H1 (cell line): ENCODE data around the gene OPHN1. TPM values are rescaled to one million over a fixed set of nuclear protein-coding genes. Genes with fewer than 3 reads are reported as not detected.

Source experiments
- BCL11A ChIP-seq, 2 experiments: IDR thresholded peaks; one replicate each; pipeline ENCODE4 v1.6.1; 2011; ENCODE audit warnings: low read depth in 2 of 2, low read length in 2 of 2, mild to moderate bottlenecking in 2 of 2
- GABPA ChIP-seq: IDR thresholded peaks from 2 replicates; pipeline ENCODE4 v1.6.1; 2011; ENCODE audit warnings: mild to moderate bottlenecking, low read length, moderate library complexity, borderline replicate concordance; ENCODE audit not compliant: insufficient read depth
- KDM1A ChIP-seq: fragments of 200-600, 300-600 bp; sonication (generic); IDR thresholded peaks from 2 replicates; pipeline ENCODE4 v1.7.1; 2016; ENCODE audit warnings: mild to moderate bottlenecking, low read length, borderline replicate concordance
- KDM4A ChIP-seq: IDR thresholded peaks from one replicate; pipeline ENCODE4 v1.7.1; 2012; ENCODE audit warnings: low read depth, mild to moderate bottlenecking, moderate library complexity, low read length, inconsistent platforms; ENCODE audit not compliant: severe bottlenecking
- MAX ChIP-seq: IDR thresholded peaks from 2 replicates; pipeline ENCODE4 v1.6.1; 2012; ENCODE audit warnings: inconsistent platforms
- NRF1 ChIP-seq: IDR thresholded peaks from 2 replicates; pipeline ENCODE4 v1.6.1; 2011; ENCODE audit warnings: mild to moderate bottlenecking, low read depth, low read length, improper control_type of control experiment
- PHF8 ChIP-seq: fragments of 200-600 bp; sonication (generic); conservative IDR thresholded peaks from 2 replicates; pipeline ENCODE4 v1.7.1; 2012; ENCODE audit warnings: low read depth, mild to moderate bottlenecking, inconsistent platforms, low read length, moderate library complexity
- POLR2AphosphoS5 ChIP-seq: IDR thresholded peaks from 2 replicates; pipeline ENCODE4 v1.6.1; 2011; ENCODE audit warnings: low read depth, low read length
- POU5F1 ChIP-seq: IDR thresholded peaks from 2 replicates; pipeline ENCODE4 v1.6.1; 2011; ENCODE audit warnings: low read depth, mild to moderate bottlenecking, low read length, moderate library complexity
- SP2 ChIP-seq: IDR thresholded peaks from 2 replicates; pipeline ENCODE4 v1.6.1; 2012; ENCODE audit warnings: mild to moderate bottlenecking, low read length, inconsistent platforms
- SP4 ChIP-seq: IDR thresholded peaks from 2 replicates; pipeline ENCODE4 v1.6.1; 2012; ENCODE audit warnings: low read length, inconsistent platforms
- TEAD4 ChIP-seq: IDR thresholded peaks from 2 replicates; pipeline ENCODE4 v1.6.1; 2012; ENCODE audit warnings: low read depth, low read length, inconsistent platforms, mixed read lengths
- polyA plus RNA-seq, 7 experiments: library from polyadenylated mRNA; depleted of rRNA in 3 of 7; stranded (reverse) in 5 of 7; unstranded in 2 of 7; fragments of >200 nt in 5 of 7; fragments of 200-250 nt in 2 of 7; gene quantifications; 1 replicate in 5 of 7; 2 replicates in 1 of 7; 4 replicates in 1 of 7; pipeline versions ENCODE4 v1.2.1 to v1.2.3, GENCODE V29; 2011 to 2013; ENCODE audit warnings: missing spikeins in 2 of 7, mixed read lengths in 2 of 7
- total RNA-seq: library from RNA; stranded (reverse); fragmentation: NEBNext Ultra II Directional; extraction: Animal tissue kit (Norgen Biotek cat#: 25700); gene quantifications from 2 replicates; pipeline ENCODE4 v1.2.1, GENCODE V29; 2021
- TF ChIP-seq, protein P1 (sequence below): fragments of 300-600 bp; sonication (generic); IDR thresholded peaks from 2 replicates; pipeline ENCODE4 v1.7.1; 2012; ENCODE audit warnings: low read length, moderate library complexity, mild to moderate bottlenecking, inconsistent platforms; ENCODE audit not compliant: insufficient replicate concordance

The OPHN1 gene
- total and polyA plus RNA-seq, 2 of the 8 experiments (the other 6 are each of a cell fraction or from before 2014, with no cell fraction given): 1.2 to 3.5 TPM

DNA sequence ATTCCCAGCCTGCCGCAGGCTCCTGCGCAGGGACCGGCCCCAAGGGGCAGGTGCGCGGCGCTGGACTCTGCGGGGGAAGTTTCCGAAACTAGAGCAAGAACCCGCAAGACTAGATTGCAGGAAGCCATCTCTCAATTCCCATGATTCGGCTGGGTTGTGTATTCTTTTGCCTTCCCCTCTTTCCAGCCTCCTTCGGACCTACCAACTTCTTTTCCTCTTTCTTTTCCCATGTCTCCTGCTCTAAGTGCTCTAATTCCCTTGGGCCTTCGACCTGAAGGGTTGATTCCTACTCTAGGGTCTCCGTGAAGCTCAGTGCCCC is 645 bp upstream of the OPHN1 start (continued):
- TF ChIP-seq, protein P1, sequence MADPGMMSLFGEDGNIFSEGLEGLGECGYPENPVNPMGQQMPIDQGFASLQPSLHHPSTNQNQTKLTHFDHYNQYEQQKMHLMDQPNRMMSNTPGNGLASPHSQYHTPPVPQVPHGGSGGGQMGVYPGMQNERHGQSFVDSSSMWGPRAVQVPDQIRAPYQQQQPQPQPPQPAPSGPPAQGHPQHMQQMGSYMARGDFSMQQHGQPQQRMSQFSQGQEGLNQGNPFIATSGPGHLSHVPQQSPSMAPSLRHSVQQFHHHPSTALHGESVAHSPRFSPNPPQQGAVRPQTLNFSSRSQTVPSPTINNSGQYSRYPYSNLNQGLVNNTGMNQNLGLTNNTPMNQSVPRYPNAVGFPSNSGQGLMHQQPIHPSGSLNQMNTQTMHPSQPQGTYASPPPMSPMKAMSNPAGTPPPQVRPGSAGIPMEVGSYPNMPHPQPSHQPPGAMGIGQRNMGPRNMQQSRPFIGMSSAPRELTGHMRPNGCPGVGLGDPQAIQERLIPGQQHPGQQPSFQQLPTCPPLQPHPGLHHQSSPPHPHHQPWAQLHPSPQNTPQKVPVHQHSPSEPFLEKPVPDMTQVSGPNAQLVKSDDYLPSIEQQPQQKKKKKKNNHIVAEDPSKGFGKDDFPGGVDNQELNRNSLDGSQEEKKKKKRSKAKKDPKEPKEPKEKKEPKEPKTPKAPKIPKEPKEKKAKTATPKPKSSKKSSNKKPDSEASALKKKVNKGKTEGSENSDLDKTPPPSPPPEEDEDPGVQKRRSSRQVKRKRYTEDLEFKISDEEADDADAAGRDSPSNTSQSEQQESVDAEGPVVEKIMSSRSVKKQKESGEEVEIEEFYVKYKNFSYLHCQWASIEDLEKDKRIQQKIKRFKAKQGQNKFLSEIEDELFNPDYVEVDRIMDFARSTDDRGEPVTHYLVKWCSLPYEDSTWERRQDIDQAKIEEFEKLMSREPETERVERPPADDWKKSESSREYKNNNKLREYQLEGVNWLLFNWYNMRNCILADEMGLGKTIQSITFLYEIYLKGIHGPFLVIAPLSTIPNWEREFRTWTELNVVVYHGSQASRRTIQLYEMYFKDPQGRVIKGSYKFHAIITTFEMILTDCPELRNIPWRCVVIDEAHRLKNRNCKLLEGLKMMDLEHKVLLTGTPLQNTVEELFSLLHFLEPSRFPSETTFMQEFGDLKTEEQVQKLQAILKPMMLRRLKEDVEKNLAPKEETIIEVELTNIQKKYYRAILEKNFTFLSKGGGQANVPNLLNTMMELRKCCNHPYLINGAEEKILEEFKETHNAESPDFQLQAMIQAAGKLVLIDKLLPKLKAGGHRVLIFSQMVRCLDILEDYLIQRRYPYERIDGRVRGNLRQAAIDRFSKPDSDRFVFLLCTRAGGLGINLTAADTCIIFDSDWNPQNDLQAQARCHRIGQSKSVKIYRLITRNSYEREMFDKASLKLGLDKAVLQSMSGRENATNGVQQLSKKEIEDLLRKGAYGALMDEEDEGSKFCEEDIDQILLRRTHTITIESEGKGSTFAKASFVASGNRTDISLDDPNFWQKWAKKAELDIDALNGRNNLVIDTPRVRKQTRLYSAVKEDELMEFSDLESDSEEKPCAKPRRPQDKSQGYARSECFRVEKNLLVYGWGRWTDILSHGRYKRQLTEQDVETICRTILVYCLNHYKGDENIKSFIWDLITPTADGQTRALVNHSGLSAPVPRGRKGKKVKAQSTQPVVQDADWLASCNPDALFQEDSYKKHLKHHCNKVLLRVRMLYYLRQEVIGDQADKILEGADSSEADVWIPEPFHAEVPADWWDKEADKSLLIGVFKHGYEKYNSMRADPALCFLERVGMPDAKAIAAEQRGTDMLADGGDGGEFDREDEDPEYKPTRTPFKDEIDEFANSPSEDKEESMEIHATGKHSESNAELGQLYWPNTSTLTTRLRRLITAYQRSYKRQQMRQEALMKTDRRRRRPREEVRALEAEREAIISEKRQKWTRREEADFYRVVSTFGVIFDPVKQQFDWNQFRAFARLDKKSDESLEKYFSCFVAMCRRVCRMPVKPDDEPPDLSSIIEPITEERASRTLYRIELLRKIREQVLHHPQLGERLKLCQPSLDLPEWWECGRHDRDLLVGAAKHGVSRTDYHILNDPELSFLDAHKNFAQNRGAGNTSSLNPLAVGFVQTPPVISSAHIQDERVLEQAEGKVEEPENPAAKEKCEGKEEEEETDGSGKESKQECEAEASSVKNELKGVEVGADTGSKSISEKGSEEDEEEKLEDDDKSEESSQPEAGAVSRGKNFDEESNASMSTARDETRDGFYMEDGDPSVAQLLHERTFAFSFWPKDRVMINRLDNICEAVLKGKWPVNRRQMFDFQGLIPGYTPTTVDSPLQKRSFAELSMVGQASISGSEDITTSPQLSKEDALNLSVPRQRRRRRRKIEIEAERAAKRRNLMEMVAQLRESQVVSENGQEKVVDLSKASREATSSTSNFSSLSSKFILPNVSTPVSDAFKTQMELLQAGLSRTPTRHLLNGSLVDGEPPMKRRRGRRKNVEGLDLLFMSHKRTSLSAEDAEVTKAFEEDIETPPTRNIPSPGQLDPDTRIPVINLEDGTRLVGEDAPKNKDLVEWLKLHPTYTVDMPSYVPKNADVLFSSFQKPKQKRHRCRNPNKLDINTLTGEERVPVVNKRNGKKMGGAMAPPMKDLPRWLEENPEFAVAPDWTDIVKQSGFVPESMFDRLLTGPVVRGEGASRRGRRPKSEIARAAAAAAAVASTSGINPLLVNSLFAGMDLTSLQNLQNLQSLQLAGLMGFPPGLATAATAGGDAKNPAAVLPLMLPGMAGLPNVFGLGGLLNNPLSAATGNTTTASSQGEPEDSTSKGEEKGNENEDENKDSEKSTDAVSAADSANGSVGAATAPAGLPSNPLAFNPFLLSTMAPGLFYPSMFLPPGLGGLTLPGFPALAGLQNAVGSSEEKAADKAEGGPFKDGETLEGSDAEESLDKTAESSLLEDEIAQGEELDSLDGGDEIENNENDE: no peak
- TF ChIP-seq TEAD4 (no peak), SP2 (no peak), POLR2AphosphoS5 (0 out of 2 replicates have a peak, but pooled peaks have one; percentile 13), POU5F1 (no peak), PHF8 (0 out of 2 replicates have a peak, but pooled peaks have one; percentile 7), SP4 (no peak), BCL11A (IDR thresholded peaks at IDR 0.05; ENCODE audit: low read depth in 2 of 2, low read length in 2 of 2) (no peak), GABPA (no peak), NRF1 (peak; percentile 25; the same call in 1 of the 2 replicates), MAX (no peak), KDM1A (no peak), KDM4A (peak; percentile 19)
